Measurements from ENCODE around the gene CNNM3. TPM values are rescaled to one million over a fixed set of nuclear protein-coding genes. Genes with fewer than 3 reads are reported as not detected.

The CNNM3 gene
- total RNA-seq, 2 experiments from 2014 or later: 13.5 to 18.6 TPM

DNA sequence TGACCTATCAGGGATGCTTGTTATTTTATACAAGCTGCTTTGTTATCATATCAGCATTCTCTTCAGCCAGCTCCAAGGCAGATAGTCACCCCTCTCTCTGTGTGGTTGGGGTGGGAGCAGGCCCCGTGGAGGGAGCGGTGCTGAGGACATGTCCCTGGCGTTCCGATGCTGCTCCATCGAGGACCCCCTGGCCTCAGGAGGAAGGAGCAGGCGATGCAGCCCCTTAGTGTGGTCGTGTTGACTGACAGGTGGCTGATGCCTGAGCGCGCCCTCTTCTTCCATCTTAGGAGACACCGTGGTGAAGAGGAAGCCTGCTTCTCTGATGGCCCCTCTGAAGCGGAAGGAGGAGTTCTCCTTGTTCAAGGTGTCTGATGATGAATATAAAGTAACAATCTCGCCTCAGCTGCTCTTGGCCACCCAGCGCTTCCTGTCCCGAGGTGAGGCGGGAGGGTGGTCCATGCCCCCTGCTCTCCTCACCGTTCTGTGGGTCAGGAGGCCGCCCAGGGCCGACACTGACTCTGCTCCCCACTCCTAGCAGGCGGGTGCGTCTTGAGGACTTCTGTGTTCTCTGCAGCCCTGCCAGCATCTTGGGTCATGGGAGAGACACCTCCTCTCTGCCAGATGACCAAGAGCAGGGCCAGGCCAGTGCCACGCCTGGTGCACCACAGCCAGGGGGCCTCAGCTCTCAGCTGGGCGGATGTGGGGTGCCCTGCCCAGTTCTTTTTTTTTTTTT lies 10.6 kb downstream of the CNNM3 start:
- H3K79me2 ChIP-seq (ENCODE audit: insufficient read depth, low read depth, low read length): peaks cover under 1% of the 10 kb centered on the region; the same call in 1 of the 2 replicates
- H3K4me3 ChIP-seq (ENCODE audit: low read depth, low read length, poor library complexity, severe bottlenecking): no peak overlapping the region
- no peaks in the 10 kb centered on the region; the same call in 1 of the 2 replicates for H4K20me1 ChIP-seq (ENCODE audit: insufficient read depth, low read length)
- CTCF ChIA-PET (ENCODE audit: unreplicated experiment): no interaction called here
- H3K36me3 ChIP-seq (ENCODE audit: insufficient read depth, low read length): peaks cover 82% of the 10 kb centered on the region
- no peak for DNase-seq (ENCODE audit: low spot score)
- no peak overlapping the region for H2AFZ ChIP-seq (ENCODE audit: low read length)
- TF ChIP-seq EZH2phosphoT487 (IDR thresholded peaks at IDR 0.05; ENCODE audit: borderline replicate concordance, low read depth, low read length): no peak
- TF ChIP-seq, protein P1, sequence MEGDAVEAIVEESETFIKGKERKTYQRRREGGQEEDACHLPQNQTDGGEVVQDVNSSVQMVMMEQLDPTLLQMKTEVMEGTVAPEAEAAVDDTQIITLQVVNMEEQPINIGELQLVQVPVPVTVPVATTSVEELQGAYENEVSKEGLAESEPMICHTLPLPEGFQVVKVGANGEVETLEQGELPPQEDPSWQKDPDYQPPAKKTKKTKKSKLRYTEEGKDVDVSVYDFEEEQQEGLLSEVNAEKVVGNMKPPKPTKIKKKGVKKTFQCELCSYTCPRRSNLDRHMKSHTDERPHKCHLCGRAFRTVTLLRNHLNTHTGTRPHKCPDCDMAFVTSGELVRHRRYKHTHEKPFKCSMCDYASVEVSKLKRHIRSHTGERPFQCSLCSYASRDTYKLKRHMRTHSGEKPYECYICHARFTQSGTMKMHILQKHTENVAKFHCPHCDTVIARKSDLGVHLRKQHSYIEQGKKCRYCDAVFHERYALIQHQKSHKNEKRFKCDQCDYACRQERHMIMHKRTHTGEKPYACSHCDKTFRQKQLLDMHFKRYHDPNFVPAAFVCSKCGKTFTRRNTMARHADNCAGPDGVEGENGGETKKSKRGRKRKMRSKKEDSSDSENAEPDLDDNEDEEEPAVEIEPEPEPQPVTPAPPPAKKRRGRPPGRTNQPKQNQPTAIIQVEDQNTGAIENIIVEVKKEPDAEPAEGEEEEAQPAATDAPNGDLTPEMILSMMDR (conservative IDR thresholded peaks at IDR 0.05; ENCODE audit: low read length): no peak
- H3K9me3 ChIP-seq (ENCODE audit: low read length): no peaks in the 10 kb centered on the region
- intact Hi-C loops (cut with micrococcal nuclease; ENCODE audit: unreplicated experiment): no loop called here
- H3K4me2 ChIP-seq (ENCODE audit: low read length): no peak overlapping the region
- no peak overlapping the region for H3K27ac ChIP-seq (ENCODE audit: low read depth, low read length, poor library complexity, severe bottlenecking)
- no peaks in the 10 kb centered on the region for H3K4me1 ChIP-seq (ENCODE audit: insufficient read depth, low read length, poor library complexity, severe bottlenecking)
- POLR2A ChIA-PET: no interaction called here
- no TSS peak for BruUV-seq (replicated peaks)
- H3K9me2 ChIP-seq (ENCODE audit: insufficient read depth, low read length): no peaks in the 10 kb centered on the region

- no peak overlapping the region for H2AFZ ChIP-seq (ENCODE audit: low read length)
- no peak overlapping the region for H3K4me3 ChIP-seq (ENCODE audit: low read depth, low read length, poor library complexity, severe bottlenecking)
- H4K20me1 ChIP-seq (ENCODE audit: insufficient read depth, low read length): no peaks in the 10 kb centered on the region
- no peak overlapping the region for H3K4me2 ChIP-seq (ENCODE audit: low read length)
- POLR2A ChIA-PET: no interaction called here
- CTCF ChIA-PET (ENCODE audit: unreplicated experiment): no interaction called here
- no peak for DNase-seq (ENCODE audit: low spot score)
- H3K9me3 ChIP-seq (ENCODE audit: low read length): no peaks in the 10 kb centered on the region
- intact Hi-C loops (cut with micrococcal nuclease; ENCODE audit: unreplicated experiment): no loop called here
- BruUV-seq (replicated peaks): no TSS peak
- H3K27ac ChIP-seq (ENCODE audit: low read depth, low read length, poor library complexity, severe bottlenecking): no peak overlapping the region
- H3K36me3 ChIP-seq (ENCODE audit: insufficient read depth, low read length): peaks cover 85% of the 10 kb centered on the region
- peaks cover 8% of the 10 kb centered on the region for H3K4me1 ChIP-seq (ENCODE audit: insufficient read depth, low read length, poor library complexity, severe bottlenecking)
- TF ChIP-seq, protein P1 (conservative IDR thresholded peaks at IDR 0.05; ENCODE audit: low read length): no peak
- TF ChIP-seq EZH2phosphoT487 (IDR thresholded peaks at IDR 0.05; ENCODE audit: borderline replicate concordance, low read depth, low read length): no peak
- no peaks in the 10 kb centered on the region for H3K9me2 ChIP-seq (ENCODE audit: insufficient read depth, low read length)
- no peaks in the 10 kb centered on the region for H3K79me2 ChIP-seq (ENCODE audit: insufficient read depth, low read depth, low read length)
These were observed 12.4 kb downstream of the CNNM3 start for GRCh38 chr2:96828436-96828835.

- H3K27ac ChIP-seq (ENCODE audit: low read depth, low read length, poor library complexity, severe bottlenecking): no peak overlapping the region
- H3K79me2 ChIP-seq (ENCODE audit: insufficient read depth, low read depth, low read length): no peaks in the 10 kb centered on the region
- no peak for TF ChIP-seq EZH2phosphoT487 (IDR thresholded peaks at IDR 0.05; ENCODE audit: borderline replicate concordance, low read depth, low read length)
- TF ChIP-seq, protein P1 (conservative IDR thresholded peaks at IDR 0.05; ENCODE audit: low read length): no peak
- H3K36me3 ChIP-seq (ENCODE audit: insufficient read depth, low read length): peaks cover 86% of the 10 kb centered on the region
- H4K20me1 ChIP-seq (ENCODE audit: insufficient read depth, low read length): no peaks in the 10 kb centered on the region
- H3K4me3 ChIP-seq (ENCODE audit: low read depth, low read length, poor library complexity, severe bottlenecking): no peak overlapping the region
- H3K9me2 ChIP-seq (ENCODE audit: insufficient read depth, low read length): no peaks in the 10 kb centered on the region
- H2AFZ ChIP-seq (ENCODE audit: low read length): no peak overlapping the region
- no peak overlapping the region for H3K4me2 ChIP-seq (ENCODE audit: low read length)
- peaks cover 11% of the 10 kb centered on the region for H3K4me1 ChIP-seq (ENCODE audit: insufficient read depth, low read length, poor library complexity, severe bottlenecking)
- ChIA-PET POLR2A (no interaction called here), CTCF (ENCODE audit: unreplicated experiment) (no interaction called here)
- no TSS peak for BruUV-seq (replicated peaks)
- no peaks in the 10 kb centered on the region for H3K9me3 ChIP-seq (ENCODE audit: low read length)
- no peak for DNase-seq (ENCODE audit: low spot score)
- intact Hi-C loops (cut with micrococcal nuclease; ENCODE audit: unreplicated experiment): no loop called here
These were observed 12.8 kb downstream of the CNNM3 start for GRCh38 chr2:96828874-96829273.
